ENCODE results near the gene ZBTB4. TPM values are rescaled to one million over a fixed set of nuclear protein-coding genes. Genes with fewer than 3 reads are reported as not detected.

ZBTB4 gene
- total RNA-seq, 1 donor from 2014 or later, result 17.6 TPM

DNA sequence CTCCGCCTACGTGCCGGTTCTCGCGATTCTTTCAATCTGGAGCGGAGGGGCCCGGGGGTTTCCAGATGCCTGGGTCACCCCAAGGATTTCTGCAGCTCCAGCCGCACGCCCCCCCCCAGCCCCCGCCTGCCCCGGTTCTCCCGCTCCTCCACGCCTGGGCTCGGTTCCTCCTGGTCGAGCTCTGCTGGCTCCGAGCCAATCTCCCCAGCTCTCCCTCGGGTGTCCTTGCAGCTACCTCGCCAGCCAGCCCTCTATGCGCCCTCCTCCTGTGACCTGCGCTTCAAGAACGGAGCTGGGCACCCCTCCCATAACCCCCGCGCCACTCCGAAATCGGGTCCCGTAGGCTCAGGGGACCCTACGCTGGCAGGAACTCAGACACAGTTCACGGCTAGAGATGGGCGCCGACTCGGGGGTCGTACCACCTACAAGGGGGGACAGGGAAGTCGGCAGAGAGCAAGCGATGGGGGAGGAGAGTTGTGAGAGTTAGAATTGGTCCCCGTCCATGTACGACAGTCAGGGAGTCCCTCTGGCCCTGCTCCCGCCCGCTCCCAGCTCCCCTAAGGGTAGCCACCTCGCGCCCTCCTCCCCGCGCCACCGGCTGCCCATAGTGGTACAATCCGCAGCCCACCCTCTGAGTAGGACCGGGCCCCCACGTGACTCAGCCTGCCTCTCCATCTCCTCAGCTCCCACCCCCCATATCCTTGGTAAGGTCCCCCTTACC is 39.2 kb downstream of the ZBTB4 start:
- DNase-seq, result no peak

DNA sequence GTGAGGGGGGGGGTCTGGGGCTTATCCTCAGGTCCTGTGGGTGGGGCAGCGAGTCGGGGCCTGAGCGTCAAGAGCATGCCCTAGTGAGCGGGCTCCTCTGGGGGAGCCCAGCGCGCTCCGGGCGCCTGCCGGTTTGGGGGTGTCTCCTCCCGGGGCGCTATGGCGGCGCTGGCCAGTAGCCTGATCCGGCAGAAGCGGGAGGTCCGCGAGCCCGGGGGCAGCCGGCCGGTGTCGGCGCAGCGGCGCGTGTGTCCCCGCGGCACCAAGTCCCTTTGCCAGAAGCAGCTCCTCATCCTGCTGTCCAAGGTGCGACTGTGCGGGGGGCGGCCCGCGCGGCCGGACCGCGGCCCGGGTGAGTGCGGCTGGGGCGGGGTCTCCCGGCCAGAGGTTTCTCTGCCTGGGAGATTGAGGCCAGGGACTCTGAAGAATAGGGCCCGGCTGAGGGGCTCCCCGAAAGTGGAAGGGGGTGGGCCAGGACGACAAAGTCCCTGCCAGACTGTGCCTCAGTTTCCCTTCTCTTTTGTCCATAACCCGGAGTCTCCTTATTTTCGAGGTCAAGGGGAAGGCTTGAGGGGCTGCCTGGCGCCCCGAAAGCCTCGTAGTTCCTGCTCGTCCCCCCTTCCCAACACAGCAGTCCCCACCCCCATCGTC is 39.8 kb downstream of the ZBTB4 start, which contains the start of gene FGF11:
TSS of gene FGF11 (plus strand) at position 51 of the 651 bp plus-strand sequence. CDS start at position 160, 109 bp downstream.
- DNase-seq, result no peak

DNA sequence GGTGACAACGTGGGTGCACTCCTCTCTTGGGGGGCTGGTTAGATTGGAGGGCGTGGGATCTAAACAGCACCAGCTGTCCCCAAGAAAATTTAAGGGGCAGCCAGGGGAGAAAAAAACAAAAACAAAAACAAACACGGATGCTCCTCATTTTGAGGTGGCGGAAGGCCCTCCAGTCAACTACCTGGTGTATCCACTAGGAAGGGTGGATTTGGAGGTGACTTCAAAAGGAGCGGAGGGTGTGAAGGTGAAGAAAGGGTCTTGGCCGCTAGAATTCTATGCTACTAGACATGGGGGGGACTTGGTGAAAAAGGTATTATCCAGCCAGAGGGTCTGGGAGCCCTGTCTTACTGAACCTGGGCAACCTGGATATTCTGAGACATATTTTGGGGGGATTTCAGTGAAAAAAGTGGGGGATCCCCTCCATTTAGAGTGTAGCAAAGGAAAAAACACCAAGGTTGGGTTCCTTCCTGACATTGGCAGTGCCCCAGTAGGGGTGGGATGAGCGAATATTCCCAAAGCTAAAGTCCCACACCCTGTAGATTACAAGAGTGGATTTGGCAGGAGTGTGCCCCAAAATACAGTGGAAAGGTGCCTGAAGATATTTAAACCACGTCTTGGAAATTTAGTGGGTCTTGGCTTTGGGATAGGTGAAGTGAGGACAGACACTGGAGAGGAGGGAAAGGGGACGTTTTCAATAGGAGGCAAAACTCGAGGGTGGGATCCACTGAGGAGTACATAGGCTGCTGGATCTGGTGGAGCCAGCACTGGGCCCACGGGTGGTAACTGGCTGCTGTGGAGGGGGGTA is 40.6 kb downstream of the ZBTB4 start:
- no peak for DNase-seq

DNA sequence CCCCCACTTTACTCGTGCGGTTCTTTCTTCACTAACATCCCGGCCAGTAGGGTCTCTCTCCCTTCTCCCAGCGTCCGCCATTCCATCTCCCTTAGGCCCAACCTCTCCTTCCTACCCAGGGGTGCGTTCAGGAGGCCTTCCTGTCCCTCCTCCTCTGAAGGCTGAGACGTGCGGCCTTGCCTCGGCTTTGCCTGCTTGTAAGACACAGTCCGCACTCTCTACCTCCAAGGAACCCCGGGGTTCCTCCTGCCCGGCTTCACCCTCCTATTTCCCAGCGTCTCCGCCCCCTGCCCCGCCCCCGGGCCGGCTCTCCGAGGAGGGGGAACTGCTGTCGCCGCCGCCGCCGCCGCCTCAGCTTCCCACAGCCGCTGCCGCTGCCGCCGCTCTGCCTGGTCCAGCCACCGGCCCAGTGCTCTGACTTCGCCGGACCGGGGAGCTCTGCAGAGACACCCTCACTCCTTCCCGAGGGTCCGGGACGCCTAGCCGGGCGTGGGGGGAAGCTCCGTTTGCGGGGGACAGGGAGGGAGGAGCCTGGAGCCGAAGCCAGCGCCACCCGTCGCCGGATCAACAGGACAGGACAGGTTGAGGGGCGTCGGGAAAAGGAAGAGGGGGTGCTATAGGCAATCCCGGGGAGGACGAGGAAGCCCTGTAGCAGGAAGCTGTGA is 41.3 kb downstream of the ZBTB4 start:
- no peak for DNase-seq

DNA sequence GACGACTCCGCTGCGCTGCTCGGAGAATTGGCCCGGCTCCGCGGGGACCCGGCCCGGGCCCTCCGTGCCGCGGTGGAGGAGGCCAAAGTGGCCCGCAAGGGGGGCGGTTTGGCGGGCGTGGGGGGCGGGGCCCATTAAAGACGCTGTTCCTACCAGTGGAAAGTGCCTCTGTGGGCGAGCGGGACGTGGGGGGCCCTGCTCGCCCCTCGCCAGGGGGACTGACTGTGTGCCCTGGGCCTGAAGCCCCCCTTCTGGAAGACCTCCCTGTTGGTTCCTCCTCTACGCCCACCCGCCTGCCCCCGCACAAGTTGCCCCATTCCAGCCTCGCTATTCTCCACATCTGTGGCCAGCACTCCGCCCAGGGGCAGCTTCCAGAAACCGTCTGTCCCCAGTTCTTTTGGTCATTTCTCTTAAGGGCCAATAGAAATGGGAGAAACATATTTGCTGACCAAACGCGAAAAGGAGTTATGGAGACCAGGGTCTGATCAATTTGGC is 42.0 kb downstream of the ZBTB4 start:
- DNase-seq, result no peak

DNA sequence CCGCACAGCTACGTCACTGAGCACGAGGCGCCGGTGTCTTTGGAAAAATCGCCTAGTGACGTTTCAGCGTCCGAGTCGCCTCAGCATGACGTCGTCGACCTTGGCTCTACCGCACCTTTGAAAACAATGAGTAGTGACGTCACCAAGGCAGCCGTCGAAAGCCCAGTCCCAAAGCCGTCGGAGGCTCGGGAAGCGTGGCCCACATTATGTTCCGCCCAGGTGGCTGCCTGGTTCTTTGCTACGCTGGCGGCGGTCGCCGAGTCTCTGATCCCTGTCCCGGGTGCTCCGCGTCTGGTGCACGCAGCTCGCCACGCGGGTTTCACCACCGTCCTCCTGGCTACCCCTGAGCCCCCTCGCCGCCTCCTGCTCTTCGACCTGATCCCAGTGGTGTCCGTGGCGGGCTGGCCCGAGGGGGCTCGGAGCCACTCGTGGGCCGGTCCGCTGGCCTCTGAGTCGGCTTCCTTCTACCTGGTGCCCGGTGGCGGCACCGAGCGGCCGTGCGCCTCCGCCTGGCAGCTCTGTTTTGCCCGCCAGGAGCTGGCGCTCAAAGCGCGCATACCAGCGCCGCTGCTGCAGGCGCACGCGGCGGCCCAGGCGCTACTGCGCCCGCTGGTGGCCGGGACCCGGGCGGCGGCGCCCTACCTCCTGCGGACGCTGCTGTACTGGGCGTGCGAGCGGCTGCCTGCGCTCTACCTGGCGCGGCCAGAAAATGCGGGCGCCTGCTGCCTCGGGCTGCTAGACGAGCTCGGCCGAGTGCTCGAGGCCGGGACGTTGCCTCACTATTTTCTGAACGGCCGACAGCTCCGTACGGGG is 42.7 kb downstream of the ZBTB4 start:
- DNase-seq, result no peak

DNA sequence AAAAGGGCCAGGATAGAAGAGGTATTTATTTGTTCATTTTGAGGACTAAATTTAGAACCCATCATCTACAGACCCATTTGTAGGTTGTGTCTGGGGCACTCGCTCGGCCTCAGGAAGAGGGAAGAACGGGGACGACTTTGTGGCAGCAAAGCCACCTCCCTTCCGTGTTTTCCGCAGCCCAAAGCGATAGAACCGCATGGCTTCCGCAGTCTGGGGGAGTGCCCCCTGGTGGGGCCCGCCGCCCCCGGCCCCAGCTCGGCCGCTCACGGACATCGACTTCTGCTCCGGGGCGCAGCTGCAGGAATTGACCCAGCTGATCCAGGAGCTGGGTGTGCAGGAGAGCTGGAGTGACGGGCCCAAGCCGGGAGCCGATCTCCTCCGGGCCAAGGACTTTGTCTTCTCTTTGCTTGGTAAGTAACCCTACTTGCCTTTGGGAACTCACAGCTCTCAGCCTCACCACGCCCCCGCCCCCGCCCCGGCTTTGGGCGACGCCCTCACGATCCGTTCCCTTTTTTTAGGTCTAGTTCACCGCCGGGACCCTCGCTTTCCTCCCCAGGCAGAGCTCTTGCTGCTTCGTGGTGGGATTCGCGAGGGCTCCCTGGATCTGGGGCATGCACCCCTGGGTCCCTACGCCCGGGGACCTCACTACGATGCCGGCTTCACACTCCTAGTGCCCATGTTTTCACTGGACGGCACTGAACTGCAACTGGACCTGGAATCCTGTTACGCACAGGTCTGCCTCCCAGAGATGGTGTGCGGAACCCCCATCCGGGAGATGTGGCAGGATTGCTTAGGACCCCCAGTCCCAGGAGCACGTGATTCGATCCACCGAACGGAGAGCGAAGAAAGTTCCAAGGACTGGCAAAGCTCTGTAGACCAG is 43.5 kb downstream of the ZBTB4 start:
- no peak for DNase-seq

DNA sequence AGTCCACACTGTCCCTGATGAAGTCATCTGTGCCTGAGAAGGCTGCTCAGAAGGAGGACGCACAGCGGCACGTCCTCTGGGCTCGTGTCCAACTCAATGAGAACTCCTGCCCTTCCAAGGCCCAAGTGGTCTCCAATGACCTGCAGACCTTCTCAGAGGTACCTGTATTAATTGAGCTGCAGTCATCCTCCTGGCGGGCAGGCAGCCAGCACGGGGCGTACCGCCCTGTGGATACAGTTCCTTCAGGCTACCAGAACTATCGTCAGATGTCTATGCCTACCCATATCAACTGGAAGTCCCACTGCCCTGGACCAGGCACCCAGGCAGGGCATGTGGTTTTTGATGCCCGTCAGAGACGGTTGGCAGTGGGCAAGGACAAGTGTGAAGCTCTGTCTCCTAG is 47.1 kb downstream of the ZBTB4 start:
- DNase-seq, result no peak

DNA sequence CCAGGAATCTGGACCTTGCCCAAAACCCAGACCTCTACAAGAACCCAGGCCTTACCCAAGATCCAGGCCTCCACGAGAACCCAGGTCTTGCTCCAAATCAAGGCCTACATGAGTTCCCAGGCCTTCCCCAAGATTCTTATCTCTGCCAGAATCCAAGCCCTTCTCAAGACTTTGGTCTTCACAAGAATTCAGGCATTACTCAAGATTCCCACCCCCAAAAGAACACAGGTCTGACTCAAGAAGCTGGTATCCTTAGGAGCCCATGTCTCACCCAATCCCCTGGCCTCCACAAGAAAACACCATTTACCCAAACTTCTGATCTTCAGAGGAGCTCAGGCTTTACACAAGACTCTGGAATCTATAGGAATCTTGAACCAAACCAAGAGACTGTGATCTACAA is 48.2 kb downstream of the ZBTB4 start:
- no peak for DNase-seq

DNA sequence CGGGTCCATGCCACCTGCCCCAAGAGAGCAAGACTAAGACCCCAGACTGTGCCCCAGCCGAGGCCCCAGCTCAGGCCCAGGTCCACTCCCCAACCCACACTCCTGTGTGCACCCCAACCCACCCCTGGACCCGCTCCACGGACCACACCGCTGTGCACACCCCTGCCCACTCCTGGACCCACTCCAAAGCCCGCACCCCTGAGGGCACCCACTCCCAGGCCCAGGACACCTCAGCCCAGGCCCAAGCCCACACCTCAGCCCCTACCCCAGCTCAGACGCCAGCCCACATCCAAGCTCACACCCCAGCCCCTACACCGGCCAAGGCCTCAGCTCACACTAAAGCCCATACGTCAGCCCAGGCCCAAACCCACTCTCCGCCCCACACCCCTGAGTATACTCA is 49.7 kb downstream of the ZBTB4 start:
- no peak for DNase-seq

DNA sequence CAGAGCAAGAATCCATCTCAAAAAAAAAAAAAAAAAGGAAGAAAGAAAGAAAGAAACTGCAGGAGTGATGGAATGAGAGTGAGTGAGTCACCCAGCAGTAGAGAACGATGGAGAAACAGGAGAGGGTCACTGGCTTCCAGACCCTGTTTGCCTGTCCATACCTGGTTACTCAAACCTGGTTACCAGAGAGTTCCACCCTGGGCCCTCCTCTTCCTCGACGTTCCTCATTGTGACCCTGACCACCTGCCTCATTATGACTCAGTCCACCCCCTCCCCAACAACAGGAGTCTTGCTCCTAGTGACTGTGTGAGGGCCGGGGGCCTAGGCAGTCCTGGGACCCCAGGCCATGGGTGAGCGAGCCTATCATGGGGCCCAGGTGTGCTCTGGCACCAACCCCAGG is 50.9 kb downstream of the ZBTB4 start, which contains the start of gene SPEM3:
TSS of gene SPEM3 (plus strand) at position 301 of the 400 bp plus-strand sequence. CDS start at position 347, 46 bp downstream.
- DNase-seq, result no peak

DNA sequence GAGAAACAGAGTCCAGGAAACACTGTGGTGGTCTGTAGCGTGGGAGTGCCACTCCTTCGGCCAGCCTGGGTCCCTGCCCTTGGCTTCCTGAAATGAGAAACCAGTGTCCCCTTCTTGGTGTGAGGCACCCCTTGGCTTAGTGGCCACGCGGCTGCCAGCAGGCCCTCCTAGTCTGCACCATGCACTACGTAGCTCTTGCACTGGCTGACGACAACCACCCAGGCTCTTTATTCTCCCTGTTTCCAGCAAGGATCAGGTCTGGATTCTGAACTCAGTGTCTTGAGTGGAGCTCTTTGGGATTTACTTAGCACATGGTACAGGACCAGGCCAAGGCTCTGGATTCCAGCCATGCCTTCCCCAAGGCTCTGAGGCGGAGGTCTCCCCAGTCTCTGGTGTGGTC is 51.9 kb downstream of the ZBTB4 start:
- DNase-seq, result no peak

DNA sequence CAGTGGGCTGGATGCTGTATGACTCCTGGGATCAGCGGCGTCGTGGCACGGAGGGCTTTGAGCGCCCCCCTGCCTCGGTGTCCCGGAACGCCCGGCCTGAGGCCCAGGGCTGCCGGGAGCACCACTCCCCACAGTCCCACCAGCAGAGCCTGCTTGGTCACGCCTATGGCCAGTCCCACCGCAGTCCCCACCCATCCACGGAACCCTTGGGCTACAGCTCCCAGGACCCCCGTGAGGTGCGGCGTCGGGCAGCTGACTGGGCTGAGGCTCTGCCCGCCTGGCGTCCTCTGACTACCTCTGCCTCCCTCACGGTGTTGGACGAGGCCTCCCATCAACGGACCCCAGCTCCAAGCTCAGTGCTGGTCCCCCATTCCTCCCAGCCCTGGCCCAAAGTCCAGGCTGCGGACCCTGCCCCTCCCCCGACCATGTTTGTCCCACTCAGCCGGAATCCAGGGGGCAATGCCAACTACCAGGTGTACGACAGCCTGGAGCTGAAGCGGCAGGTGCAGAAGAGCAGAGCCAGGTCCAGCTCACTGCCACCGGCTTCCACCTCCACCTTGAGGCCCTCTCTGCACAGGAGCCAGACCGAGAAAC is 52.4 kb downstream of the ZBTB4 start:
- no peak for DNase-seq

DNA sequence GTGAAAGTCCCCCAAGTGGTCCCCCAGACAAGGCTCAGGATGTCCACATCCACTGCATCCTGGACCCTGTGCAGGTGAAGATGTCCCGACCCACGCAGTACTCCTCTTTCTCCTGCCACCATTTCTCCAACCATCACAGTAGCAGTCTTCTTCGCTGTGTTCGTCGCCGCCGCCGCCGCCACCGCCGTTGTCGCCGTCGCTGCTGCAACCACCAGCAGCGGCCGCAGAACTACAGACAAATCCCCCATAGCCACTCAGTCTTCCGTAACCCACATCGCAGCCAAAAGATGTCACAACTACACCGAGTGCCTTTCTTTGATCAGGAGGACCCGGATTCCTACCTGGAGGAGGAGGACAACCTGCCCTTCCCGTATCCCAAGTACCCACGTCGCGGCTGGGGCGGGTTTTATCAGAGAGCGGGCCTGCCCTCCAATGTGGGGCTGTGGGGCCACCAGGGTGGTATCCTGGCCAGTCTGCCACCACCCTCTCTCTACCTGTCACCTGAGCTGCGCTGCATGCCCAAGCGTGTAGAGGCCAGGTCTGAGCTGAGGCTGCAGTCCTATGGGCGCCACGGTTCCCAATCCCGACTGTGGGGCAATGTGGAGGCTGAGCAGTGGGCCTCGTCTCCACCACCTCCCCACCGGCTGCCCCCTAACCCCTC is 53.1 kb downstream of the ZBTB4 start:
- no peak for DNase-seq

DNA sequence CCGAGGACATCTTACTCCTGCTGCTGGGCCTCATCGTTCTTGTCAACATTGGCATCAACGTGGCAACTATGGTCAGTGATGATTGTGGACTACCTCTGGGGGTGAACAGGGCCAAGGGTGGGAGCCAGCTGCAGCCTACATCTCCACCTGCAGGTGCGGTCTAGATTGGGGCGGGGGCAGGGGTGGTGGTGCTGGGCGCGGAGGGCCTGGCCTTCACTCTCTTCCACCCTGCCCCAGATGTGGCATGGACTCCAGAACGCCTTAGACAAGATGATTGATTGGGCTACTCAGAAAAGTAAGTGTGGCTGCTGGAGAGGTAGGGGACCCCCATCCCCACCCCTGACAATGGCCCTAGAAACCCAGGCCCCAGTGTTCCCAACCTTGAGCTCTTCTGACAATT is 53.7 kb downstream of the ZBTB4 start:
- no peak for DNase-seq

DNA sequence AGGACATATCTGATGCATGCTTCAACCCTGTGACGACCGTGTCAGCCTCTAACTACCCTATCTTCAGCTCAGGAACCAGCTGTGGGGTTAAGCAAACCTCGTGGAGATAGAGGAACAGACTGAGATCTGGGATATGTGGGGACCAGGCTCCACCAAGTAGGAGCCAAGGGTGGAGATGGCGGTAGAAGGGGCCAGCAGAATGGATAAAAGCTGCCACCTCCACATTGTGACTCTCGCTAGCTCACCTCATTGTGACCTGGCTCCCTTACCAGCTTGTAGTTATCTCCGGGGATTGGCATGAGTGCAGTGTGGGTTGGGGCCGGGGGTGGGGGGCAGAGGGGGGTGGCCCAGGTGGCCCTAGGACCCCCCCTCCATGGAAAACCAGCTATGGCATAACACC is 54.1 kb downstream of the ZBTB4 start, which contains the start of gene SPEM2:
TSS of gene SPEM2 (plus strand) at position 301 of the 400 bp plus-strand sequence. CDS start at position 374, 73 bp downstream.
- no peak for DNase-seq

DNA sequence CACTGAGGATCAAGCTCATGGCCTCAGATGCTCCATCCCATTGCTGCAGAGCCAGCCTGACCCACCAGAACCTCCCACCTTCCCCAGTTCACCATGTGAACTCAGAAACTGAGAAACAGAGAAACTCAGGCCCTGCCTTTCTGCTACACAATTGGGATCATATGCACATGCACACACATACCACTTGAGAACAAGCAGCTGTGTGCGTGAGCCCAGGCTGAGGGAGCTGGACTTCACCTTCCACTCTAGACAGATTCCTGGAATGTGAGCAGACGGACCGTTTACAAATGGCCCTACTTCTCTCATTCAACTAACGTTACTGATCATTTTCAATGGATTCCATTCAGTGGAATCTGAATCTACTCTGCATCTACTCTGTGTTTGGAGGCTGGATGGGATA is 55.8 kb downstream of the ZBTB4 start:
- no peak for DNase-seq

DNA sequence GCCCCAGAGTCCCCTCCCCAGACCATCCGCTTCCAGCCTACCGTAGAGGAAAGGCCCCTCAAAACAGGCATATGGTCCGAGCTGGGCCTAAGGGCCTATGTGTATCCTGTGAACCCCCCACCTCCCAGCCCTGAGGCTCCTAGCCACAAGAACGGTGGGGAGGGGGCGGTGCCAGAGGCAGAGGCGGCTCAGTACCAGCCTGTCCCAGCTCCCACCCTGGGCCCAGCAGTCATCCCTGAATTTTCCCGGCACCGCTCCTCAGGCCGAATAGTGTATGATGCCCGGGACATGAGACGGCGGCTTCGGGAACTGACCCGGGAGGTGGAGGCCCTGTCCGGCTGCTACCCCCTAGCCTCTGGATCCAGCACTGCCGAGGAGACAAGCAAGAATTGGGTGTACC is 58.2 kb downstream of the ZBTB4 start:
- DNase-seq, result no peak

Measured in occipital lobe (tissue), 2 donors.